A549 (cell line): ENCODE data around the gene SPTLC3. TPM values are rescaled to one million over a fixed set of nuclear protein-coding genes. Genes with fewer than 3 reads are reported as not detected.

Experiments
- ATAC-seq, 2 experiments: fragments of 200-7000 bp in 1 of 2; fragments of >200 bp in 1 of 2; cut with Nextera tagmentation in 1 of 2; cut with Tn5 transposase in 1 of 2; 3 replicates each; pipeline versions ENCODE4 v1.8.0 to v1.9.1; 2018 to 2020; ENCODE audit warnings: mild to moderate bottlenecking in 1 of 2, moderate library complexity in 1 of 2
- CTCF ChIA-PET: fragments of 300-600 bp; sonication (Branson Sonifier 250); formaldehyde crosslinking; extraction: SDS; loops from one replicate; lab custom pipeline; 2021; ENCODE audit warnings: antibody characterized with exemption, inconsistent platforms; lab: Yijun Ruan, JAX
- POLR2A ChIA-PET: fragments of 350-600 bp; formaldehyde crosslinking; extraction: SDS; loops from one replicate; lab custom pipeline; 2021; ENCODE audit warnings: antibody characterized with exemption, inconsistent platforms; lab: Yijun Ruan, JAX
- DNase-seq, 2 experiments: peaks; one replicate each; pipeline versions ENCODE4 v3.0.0 to v3.0.0-alpha.2; 2011 to 2016; ENCODE audit warnings: low read depth in 1 of 2, low spot score in 1 of 2
- FAIRE-seq: peaks from 2 replicates; lab custom pipeline; 2011; peaks lifted over from hg19 to GRCh38; lab: Jason Lieb, UNC
- H3K27ac ChIP-seq, 2 experiments: fragments of >200 bp; sonication (Bioruptor Twin); formaldehyde crosslinking; 3 replicates each; pipeline ENCODE4 v1.5.1; 2016 to 2017
- H3K4me1 ChIP-seq: fragments of >200 bp; sonication (Bioruptor Twin); formaldehyde crosslinking; 3 replicates; pipeline ENCODE4 v1.6.1; 2016
- H3K4me2 ChIP-seq: fragments of >200 bp; sonication (Bioruptor Twin); formaldehyde crosslinking; 3 replicates; pipeline ENCODE4 v1.6.1; 2016
- H3K4me3 ChIP-seq: fragments of >200 bp; sonication (Bioruptor Twin); formaldehyde crosslinking; 3 replicates; pipeline ENCODE4 v1.5.1; 2016
- H3K9me3 ChIP-seq: fragments of >200 bp; sonication (Bioruptor Twin); formaldehyde crosslinking; 3 replicates; pipeline ENCODE4 v1.6.1; 2016
- ATOH8 ChIP-seq: fragments of 250-450 bp; sonication (Bioruptor Pico); IDR thresholded peaks from 2 replicates; pipeline ENCODE4 v1.5.0; 2020; ENCODE audit warnings: low read depth, mild to moderate bottlenecking, moderate library complexity
- CEBPB ChIP-seq, 2 experiments: fragments of >200 bp in 1 of 2; sonication (Bioruptor Twin) in 1 of 2; formaldehyde crosslinking in 1 of 2; IDR thresholded peaks; 2 replicates each; pipeline ENCODE4 v1.6.1; 2012 to 2016
- CTCF ChIP-seq: fragments of >200 bp; sonication (Bioruptor Twin); formaldehyde crosslinking; IDR thresholded peaks from 3 replicates; pipeline ENCODE4 v1.5.1; 2016
- EP300 ChIP-seq, 2 experiments: fragments of >200 bp; sonication (Bioruptor Twin); formaldehyde crosslinking; IDR thresholded peaks; 2 replicates in 1 of 2; 3 replicates in 1 of 2; pipeline ENCODE4 v1.6.1; 2016 to 2017
- FOSB ChIP-seq: fragments of 250-450 bp; sonication (Bioruptor Pico); IDR thresholded peaks from 2 replicates; pipeline ENCODE4 v1.5.0; 2020; ENCODE audit warnings: mild to moderate bottlenecking, moderate library complexity
- FOSL2 ChIP-seq, 2 experiments: fragments of 450-650 bp in 1 of 2; fragments of >200 bp in 1 of 2; sonication (Bioruptor Twin) in 1 of 2; formaldehyde crosslinking; IDR thresholded peaks; 2 replicates each; pipeline versions ENCODE4 v1.5.0 to v1.6.1; 2016 to 2020; ENCODE audit warnings: mild to moderate bottlenecking in 1 of 2, moderate library complexity in 1 of 2
- GATA3 ChIP-seq: IDR thresholded peaks from 2 replicates; pipeline ENCODE4 v1.6.1; 2012; ENCODE audit warnings: borderline replicate concordance
- HOXB13 ChIP-seq: fragments of 250-450 bp; sonication (Bioruptor Pico); IDR thresholded peaks from 2 replicates; pipeline ENCODE4 v1.5.0; 2020; ENCODE audit warnings: low read depth, mild to moderate bottlenecking, moderate library complexity
- JUN ChIP-seq, 2 experiments: fragments of >200 bp; sonication (Bioruptor Twin); formaldehyde crosslinking; IDR thresholded peaks; 2 replicates in 1 of 2; 3 replicates in 1 of 2; pipeline ENCODE4 v1.6.1; 2016 to 2017
- JUNB ChIP-seq: fragments of >200 bp; sonication (Bioruptor Twin); formaldehyde crosslinking; IDR thresholded peaks from 2 replicates; pipeline ENCODE4 v1.6.1; 2016
- KDM1A ChIP-seq: fragments of 200-600 bp; sonication (generic); IDR thresholded peaks from 2 replicates; pipeline ENCODE4 v1.6.1; 2016; ENCODE audit warnings: low read depth, mild to moderate bottlenecking
- KDM5A ChIP-seq: fragments of 200-600 bp; sonication (generic); IDR thresholded peaks from 2 replicates; pipeline ENCODE4 v1.6.1; 2016; ENCODE audit warnings: antibody characterized with exemption, mild to moderate bottlenecking
- MAFK ChIP-seq: fragments of 450-650 bp; IDR thresholded peaks from 2 replicates; pipeline ENCODE4 v1.6.1; 2014; ENCODE audit not compliant: partially characterized antibody
- NFE2L2 ChIP-seq: fragments of 150-350 bp; conservative IDR thresholded peaks from 2 replicates; pipeline ENCODE4 v1.6.1; 2014; ENCODE audit warnings: low read length
- PHF8 ChIP-seq: fragments of 200-600 bp; sonication (generic); IDR thresholded peaks from 2 replicates; pipeline ENCODE4 v1.6.1; 2016; ENCODE audit warnings: low read depth, mild to moderate bottlenecking, antibody characterized with exemption, moderate library complexity, borderline replicate concordance
- RAD21 ChIP-seq, 2 experiments: fragments of >200 bp in 1 of 2; sonication (Bioruptor Twin) in 1 of 2; formaldehyde crosslinking in 1 of 2; IDR thresholded peaks in 1 of 2; conservative IDR thresholded peaks in 1 of 2; 2 replicates in 1 of 2; 3 replicates in 1 of 2; pipeline ENCODE4 v1.6.1; 2012 to 2018; ENCODE audit warnings: inconsistent platforms in 1 of 2
- RARB ChIP-seq: fragments of 250-450 bp; sonication (Bioruptor Pico); IDR thresholded peaks from 2 replicates; pipeline ENCODE4 v1.8.0; 2021; ENCODE audit warnings: mild to moderate bottlenecking, moderate library complexity
- SMC3 ChIP-seq: fragments of >200 bp; sonication (Bioruptor Twin); formaldehyde crosslinking; IDR thresholded peaks from 3 replicates; pipeline ENCODE4 v1.6.1; 2018; ENCODE audit warnings: inconsistent platforms
- SREBF2 ChIP-seq: fragments of 450-650 bp; IDR thresholded peaks from 2 replicates; pipeline ENCODE4 v1.6.1; 2014; ENCODE audit warnings: mild to moderate bottlenecking, moderate library complexity
- ZFP36 ChIP-seq: fragments of 450-650 bp; IDR thresholded peaks from 2 replicates; pipeline ENCODE4 v1.6.1; 2014; ENCODE audit warnings: borderline replicate concordance; ENCODE audit not compliant: partially characterized antibody
- ZNF302 ChIP-seq: fragments of 250-450 bp; sonication (Bioruptor Pico); IDR thresholded peaks from 2 replicates; pipeline ENCODE4 v1.9.0; 2021; ENCODE audit warnings: inconsistent platforms, mild to moderate bottlenecking, moderate library complexity
- WGBS: methylation state at CpG from one replicate; pipeline ENCODE4 v1.1.6; 2017; ENCODE audit errors: missing lambda C conversion rate; 5-methylcytosine and 5-hydroxymethylcytosine counted together
- polyA plus RNA-seq, 4 experiments: library from polyadenylated mRNA; depleted of rRNA in 3 of 4; stranded (reverse); fragments of >200 nt; fragmentation: RNase III in 1 of 4; extraction: RNeasy Plus Mini Kit Qiagen cat#74134 plus additional on column Dnase treatment in 1 of 4; gene quantifications; 2 replicates in 3 of 4; 3 replicates in 1 of 4; pipeline ENCODE4 v1.2.3, GENCODE V29; 2011 to 2017

Gene SPTLC3
- polyA plus RNA-seq, 2 of the 4 experiments (the other 2 are of a cell fraction) = 0.10 to 0.57 TPM

- Histone ChIP-seq H3K4me3 (no peak overlapping the region), H3K9me3 (no peaks in the 10 kb centered on the region), H3K4me2 (peak overlapping the region; percentile 27; the same call in 1 of the 3 replicates), H3K27ac (0 out of 6 replicates have a peak overlapping the region, but pooled peaks of 1 of the 2 experiments have one; percentile 6), H3K4me1 (peaks cover 16% of the 10 kb centered on the region)
- ChIA-PET CTCF (interaction anchor here (1.1 to 15.1 kb wide), 12 partner anchors 8 to 820 kb away, joined by 3 to 604 read pairs (median 20); no protein-coding TSS in a partner anchor), POLR2A (no interaction called here)
- WGBS = 88% methylated on average over 4 of the region's 4 CpGs
- no peak for TF ChIP-seq NFE2L2
- no peak for TF ChIP-seq ZFP36
- ATAC-seq (no peak), DNase-seq (no peak), FAIRE-seq (peak; percentile 28)
Observed at GRCh38 chr20:12968472-12968871, 40.3 kb upstream of the SPTLC3 start.

DNA sequence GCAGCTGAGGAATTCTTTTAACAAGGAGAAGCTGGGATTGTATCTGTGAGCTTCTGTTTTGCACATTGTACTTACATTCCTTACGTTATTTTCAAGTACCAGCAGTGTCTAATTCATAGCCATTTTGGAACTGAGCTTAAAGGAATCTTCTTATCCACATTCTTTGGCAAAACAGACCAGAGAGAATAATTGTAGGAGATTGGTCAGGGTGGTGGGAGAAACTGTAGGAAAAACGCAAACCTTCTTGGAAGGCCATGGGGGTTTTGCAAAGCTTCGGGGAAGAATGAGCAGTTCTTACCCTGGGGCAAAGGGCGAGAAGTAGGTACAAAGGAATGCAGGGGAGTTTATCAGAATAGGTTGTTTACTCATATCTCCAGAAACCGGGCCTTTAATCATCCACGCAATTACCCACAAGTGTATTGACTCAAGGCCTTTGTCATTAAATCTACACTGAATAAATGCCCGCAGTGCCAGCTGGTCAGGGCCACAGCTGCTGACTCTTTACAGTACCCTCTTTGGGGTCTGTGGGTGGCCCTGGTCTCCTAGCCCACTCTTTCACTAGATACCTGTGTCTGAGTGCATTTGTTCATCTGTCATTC is 39.6 kb upstream of the SPTLC3 start:
- ChIA-PET POLR2A (no interaction called here), CTCF (interaction anchor here (0.6 to 15.1 kb wide), 29 partner anchors 8 to 1085 kb away, joined by 3 to 604 read pairs (median 7); no protein-coding TSS in a partner anchor)
- Histone ChIP-seq H3K4me3 (no peak overlapping the region), H3K9me3 (no peaks in the 10 kb centered on the region), H3K4me2 (peak overlapping the region; percentile 27), H3K27ac (0 out of 6 replicates have a peak overlapping the region, but pooled peaks of 1 of the 2 experiments have one; percentile 6), H3K4me1 (peaks cover 16% of the 10 kb centered on the region)
- FAIRE-seq (no peak), ATAC-seq (no peak), DNase-seq (peak in 1 of 2 experiments; percentile 43)
- 13% methylated on average over 7 of the region's 7 CpGs for WGBS
- TF ChIP-seq JUN (IDR thresholded peaks at IDR 0.05) (peak in 1 of 2 experiments; percentile 47; a peak in 1 of 5 replicates), EP300 (IDR thresholded peaks at IDR 0.05) (peak in 1 of 2 experiments; percentile 51; a peak in 1 of 5 replicates), ZNF302 (CRISPR knock-in tag) (no peak), GATA3 (peak; percentile 73), FOSL2 (IDR thresholded peaks at IDR 0.05) (peak; percentile 18; the same call in 1 of the 2 replicates), FOSL2 (CRISPR knock-in tag; IDR thresholded peaks at IDR 0.05) (peak; percentile 54), JUNB (peak; percentile 47; the same call in 1 of the 2 replicates)

- Histone ChIP-seq H3K4me1 (peaks cover 16% of the 10 kb centered on the region), H3K4me2 (no peak overlapping the region), H3K27ac (no peak overlapping the region), H3K9me3 (no peaks in the 10 kb centered on the region), H3K4me3 (no peak overlapping the region)
- WGBS = 20% methylated on average over 4 of the region's 4 CpGs
- peak; percentile 69 to 80 for ATAC-seq
- FAIRE-seq = peak; percentile 7
- peak; percentile 94 for TF ChIP-seq CTCF
- TF ChIP-seq SMC3 = peak; percentile 93
- no peak for TF ChIP-seq HOXB13
- TF ChIP-seq RAD21 (conservative IDR thresholded peaks at IDR 0.05 in 1 of 2, IDR thresholded peaks at IDR 0.05 in 1 of 2) = peak; percentile 95 to 97
- TF ChIP-seq KDM5A = no peak
- peak; percentile 20 to 63 for DNase-seq
- ChIA-PET CTCF (interaction anchor here (0.6 to 15.1 kb wide), 42 partner anchors 10 to 1341 kb away, joined by 3 to 604 read pairs (median 4); partner anchors contain the start of genes ESF1 and SPTLC3), POLR2A (no interaction called here)
Observed at GRCh38 chr20:12970372-12970821, 38.4 kb upstream of the SPTLC3 start.

GRCh38 chr20:12975833-12976608 is 32.8 kb upstream of the SPTLC3 start:
- ChIA-PET CTCF (interaction anchor here (0.6 to 3.5 kb wide), 13 partner anchors 10 to 1078 kb away, joined by 3 to 21 read pairs (median 5); no protein-coding TSS in a partner anchor), POLR2A (no interaction called here)
- H3K9me3 ChIP-seq = no peaks in the 10 kb centered on the region
- H3K4me1 ChIP-seq = peaks cover 24% of the 10 kb centered on the region; the same call in 2 of the 3 replicates
- H3K27ac ChIP-seq = no peak overlapping the region
- H3K4me3 ChIP-seq = no peak overlapping the region
- no peak for ATAC-seq
- DNase-seq = no peak
- 46% methylated on average over 4 of the region's 4 CpGs for WGBS
- no peak for FAIRE-seq
- TF ChIP-seq RARB (CRISPR knock-in tag) (no peak), ATOH8 (no peak), JUNB (no peak), CEBPB (IDR thresholded peaks at IDR 0.05) (no peak), FOSB (CRISPR knock-in tag) (no peak), SMC3 (no peak), KDM1A (no peak), MAFK (no peak), SREBF2 (no peak), PHF8 (no peak)
- TF ChIP-seq, all 56 proteins: peak for 0
- no peak overlapping the region for H3K4me2 ChIP-seq
